Measurements from ENCODE around the gene LRP1.

LRP1 gene

DNA sequence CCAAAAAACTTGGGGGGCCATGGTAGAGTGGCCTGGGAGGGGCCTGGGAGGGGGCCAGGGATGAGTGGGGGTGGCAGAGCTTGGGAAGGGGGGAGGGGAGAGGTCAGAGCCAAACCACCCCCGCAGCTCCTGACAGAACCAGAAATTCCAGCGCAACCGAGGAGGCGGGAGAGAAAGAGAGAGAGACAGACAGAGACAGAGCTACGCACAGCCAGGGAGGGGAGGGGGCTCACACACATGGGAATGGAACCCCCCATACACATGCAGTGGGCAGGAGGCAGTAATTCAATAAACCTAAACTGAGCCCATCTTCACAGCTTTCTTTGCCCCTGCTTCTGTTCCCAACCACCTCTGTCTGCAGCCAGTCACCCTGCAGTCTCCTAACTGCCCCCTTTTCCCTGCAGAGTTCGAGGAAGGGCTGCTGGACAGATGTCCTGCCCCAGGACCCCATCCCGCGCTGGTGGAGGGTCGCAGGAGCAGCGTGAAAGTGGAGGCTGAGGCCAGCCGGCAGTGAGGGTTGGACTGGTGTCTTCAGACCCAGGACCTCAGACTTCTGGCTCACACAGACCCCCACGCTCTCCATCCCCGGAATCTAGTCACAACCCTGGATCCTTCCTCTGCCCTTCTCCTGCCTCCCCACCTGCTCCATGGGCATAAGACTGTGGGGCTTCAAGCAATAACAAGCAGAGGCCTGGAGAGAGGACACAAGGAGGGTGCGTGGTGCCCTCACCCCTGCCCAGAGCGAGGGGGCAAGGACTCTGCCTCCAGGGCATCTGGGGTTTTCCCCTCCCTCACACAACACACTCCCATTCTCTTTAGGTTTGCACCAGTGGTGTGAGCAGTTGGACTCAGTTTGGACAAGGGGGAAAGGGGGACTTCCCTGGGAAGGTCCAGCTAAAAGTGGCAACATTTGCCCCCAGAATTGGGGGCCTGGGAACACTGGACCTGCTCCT lies 33.8 kb upstream of the LRP1 start:
- DNase-seq, result no peak

DNA sequence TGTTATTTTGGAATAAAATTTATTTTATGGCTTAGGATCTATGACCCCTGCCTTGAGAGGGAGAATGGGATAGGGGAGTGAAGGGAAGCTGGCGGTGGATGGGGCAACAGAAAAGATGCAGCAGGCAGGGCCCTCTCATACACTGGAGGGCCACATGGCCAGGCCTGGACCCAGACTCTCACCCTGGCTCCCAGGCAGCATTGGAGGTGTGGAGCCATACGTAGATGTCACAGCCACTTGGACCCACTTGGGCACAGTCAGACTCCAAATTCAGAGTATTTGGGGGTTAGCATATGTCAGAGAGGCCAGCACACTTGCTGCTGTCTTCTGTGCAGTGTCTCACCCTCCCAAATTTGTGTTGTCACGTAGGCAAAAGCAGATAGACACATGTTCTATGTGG lies 32.8 kb upstream of the LRP1 start:
- DNase-seq, result no peak

DNA sequence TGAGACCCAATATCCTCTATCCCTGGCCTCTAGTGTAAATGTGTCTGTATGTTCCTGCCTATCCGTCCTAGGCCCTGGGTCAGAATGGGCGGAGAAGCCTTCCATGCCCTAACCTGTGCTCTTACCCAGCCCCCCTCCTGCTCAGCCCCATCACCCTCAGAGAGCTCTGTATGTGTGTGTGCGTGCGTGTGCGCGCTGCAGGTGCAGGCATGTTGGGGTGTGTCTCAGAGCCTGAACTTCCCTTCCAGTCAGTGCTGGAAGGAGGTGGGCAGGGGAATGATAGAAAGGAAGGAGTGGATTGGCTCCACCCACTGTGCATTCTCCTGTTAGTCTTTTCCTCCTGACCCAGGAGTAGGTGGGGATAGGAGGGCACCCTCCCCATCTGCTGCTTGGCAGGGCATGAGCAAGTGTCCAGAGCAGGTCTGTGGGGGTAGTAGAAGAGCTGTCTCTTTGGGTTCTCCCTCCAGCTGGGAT lies 32.1 kb upstream of the LRP1 start:
- no peak for DNase-seq

DNA sequence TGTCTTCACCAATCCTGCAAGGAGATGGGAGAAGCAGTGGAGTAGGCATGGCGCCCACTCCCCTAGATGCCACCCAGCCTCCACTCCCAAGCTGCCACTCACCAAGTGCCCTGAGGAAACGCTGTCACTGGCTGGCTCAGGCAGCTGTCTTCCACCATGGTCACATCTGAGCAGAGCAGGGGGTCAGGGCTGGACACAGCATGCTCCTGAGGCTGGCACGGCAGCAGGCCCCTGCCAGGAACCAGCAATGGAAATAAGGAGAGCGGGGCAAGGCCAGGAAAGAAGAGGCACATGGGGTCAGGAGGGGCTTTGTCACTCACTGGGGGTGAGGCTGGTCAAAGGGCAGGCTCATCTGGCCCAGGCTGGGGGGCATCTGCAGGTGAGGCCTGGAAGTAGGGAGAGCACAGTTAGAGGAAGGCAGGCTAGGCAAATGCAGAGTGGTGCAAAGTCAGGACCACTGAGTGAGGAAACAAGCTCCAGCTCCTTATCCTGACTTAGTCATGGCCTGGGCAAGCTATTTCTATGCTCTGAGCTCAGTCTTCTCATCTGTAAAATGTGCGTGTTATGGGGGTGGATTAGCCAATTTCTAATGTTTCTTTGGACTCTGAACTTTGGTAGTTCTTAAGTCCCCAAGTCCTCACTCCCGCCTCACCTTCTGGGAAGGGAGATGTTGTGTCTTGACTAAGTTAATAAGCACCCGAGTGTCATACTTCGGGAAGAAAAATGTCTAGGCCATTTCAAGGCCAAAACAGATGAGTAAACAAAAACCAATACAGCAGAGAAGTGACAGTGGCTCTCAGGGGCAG lies 31.3 kb upstream of the LRP1 start:
- no peak for DNase-seq

GRCh38 chr12:57097554-57097835 lies 30.8 kb upstream of the LRP1 start:
- no peak for DNase-seq

- DNase-seq, result no peak
These were observed 29.7 kb upstream of the LRP1 start for GRCh38 chr12:57098546-57098945.

- DNase-seq, result no peak
These were observed 29.1 kb upstream of the LRP1 start for GRCh38 chr12:57099047-57099714.

DNA sequence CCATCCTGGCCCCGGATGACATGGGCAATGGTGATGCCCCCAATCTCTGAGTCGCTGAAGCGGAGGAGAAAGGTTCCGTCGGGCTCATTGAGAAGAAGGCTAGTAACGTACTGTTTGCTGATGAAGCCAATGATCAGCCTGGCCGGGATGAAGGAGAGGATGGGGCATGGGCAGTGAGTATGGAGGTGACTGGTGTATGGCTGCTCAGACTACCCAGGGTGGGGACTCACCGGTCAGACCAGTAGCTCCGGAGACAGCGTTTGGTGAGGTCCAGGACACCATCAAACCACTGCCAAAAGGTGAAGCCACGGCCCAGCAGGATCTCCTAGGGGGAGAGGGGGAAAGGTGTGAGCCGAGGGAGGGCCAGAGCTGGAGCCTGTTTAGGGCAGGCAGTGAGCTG lies 28.5 kb upstream of the LRP1 start:
- DNase-seq, result no peak

DNA sequence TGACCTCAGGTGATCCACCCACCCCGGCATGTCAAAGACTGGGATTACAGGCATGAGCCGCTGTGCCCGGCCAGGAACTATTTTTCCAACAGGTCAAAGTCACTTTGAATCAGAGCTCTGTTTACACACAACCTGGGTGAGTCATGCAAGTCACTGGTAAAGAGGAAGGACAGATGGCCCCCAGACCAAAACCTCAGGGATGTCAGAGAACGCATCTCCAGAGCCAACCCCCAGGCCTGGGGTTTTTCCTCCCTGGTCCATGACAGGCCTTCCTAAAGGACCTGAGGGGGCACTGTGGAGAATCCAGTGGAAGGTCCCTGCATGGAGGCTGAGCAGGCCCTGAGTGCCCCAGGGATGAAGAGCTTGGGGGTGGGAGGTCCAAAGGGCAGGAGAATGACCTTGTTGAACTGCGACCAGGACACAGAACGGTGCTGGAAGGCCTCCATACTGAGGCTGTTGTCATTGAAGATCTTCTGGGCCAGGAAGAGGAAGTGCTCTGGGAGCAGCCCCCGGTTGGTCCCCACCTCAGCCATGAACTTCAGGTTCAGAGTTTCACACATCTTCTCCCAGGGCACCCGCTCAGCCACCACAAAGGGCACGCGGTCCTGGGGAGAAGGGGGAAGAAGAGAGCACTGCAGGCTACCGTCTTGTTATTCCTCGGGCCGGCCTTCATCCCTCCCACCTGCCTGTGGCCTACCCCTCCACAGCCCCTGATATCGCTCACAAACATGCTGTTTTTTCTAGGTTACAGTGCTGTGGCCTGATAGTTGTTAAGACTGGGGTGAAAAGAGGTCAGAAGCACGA lies 26.2 kb upstream of the LRP1 start:
- DNase-seq, result no peak

DNA sequence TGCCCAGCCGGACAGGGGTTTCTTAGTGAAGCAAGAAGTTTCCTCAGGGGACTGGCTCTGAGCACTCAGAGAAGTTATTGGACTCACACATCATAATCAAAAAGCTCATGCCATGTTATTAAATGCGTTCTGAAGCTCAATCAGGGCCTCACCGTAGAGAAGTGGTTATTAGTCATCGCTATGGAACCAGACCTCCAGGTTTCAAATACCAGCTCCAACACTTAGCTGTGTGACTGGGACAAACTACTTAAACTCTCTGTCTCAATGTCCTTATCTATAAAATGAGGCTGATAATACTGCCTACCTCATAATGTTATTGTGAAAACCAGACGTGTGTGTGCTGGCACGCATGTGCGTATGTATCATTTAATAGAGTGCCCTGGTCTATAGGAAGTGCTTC lies 24.4 kb upstream of the LRP1 start:
- no peak for DNase-seq

DNA sequence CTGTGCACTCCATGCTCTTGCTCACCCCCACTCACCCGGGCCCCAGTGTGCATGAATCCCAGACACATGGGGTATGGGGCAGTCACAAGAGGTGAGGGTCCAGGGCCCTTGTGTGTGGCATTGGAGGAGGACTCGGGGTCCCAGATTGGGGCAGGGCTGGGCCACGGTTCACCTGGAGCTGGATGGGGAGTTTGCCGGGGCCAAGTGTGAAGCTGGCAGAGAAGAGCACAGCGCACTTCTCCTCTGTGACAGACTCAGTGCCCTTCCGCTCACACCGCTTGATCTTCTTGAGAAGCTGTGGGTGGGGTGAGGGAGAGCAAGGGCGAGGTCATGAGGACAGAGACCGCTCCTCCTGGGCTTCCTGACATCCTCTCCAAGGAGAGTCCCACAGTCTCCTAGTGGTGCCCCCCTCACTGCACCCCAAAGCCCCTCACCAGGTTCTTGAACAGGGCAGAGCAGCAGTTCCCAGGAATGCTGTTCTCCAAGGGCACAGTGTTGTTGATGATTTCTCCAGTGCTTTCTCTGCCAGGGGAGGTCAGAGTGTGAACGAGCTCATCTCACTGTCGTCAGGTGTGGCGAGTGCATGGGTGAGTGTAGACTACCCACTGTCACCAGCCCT lies 23.9 kb upstream of the LRP1 start:
- DNase-seq, result no peak

- no peak for DNase-seq
These were observed 23.1 kb upstream of the LRP1 start for GRCh38 chr12:57105011-57105753.

DNA sequence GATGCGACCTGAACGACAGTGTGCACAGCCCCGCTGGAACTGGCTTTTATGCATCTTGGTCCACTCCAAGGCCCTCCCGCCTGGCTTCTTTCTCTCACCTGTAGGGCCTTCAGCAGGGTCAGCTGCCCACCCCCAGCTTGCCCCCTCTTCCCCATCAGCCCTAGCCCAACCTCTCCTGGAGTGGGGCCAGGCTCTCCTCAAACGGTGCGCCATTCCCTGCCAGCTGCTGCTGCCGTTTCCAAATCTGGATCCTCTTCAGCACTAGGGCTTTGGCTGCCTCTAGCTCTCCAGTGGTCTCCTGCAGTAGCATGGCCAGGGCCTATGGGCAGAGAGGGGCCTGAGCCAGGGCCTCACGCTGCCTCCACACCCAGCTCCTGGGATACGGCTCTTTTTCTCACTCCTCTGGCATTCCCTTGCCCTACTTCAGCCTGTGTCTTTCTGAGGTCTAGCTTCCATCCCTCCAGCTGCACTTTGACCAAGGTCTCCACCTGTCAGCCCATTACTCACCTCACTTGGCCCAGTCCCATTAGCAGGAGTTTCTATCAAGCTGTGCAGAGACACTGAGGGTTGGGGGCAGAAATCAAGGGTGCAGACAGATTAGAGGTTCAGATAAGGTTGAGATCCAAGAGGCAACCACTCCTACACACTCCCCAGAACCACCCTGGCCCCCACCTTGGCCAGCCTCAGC lies 22.1 kb upstream of the LRP1 start:
- DNase-seq, result no peak

- DNase-seq, result no peak
These were observed 20.7 kb upstream of the LRP1 start for GRCh38 chr12:57107456-57108155.

GRCh38 chr12:57109207-57110103 lies 18.8 kb upstream of the LRP1 start:
- DNase-seq, result no peak

GRCh38 chr12:57110104-57111030 lies 17.9 kb upstream of the LRP1 start:
- peak; percentile 57 for DNase-seq

DNA sequence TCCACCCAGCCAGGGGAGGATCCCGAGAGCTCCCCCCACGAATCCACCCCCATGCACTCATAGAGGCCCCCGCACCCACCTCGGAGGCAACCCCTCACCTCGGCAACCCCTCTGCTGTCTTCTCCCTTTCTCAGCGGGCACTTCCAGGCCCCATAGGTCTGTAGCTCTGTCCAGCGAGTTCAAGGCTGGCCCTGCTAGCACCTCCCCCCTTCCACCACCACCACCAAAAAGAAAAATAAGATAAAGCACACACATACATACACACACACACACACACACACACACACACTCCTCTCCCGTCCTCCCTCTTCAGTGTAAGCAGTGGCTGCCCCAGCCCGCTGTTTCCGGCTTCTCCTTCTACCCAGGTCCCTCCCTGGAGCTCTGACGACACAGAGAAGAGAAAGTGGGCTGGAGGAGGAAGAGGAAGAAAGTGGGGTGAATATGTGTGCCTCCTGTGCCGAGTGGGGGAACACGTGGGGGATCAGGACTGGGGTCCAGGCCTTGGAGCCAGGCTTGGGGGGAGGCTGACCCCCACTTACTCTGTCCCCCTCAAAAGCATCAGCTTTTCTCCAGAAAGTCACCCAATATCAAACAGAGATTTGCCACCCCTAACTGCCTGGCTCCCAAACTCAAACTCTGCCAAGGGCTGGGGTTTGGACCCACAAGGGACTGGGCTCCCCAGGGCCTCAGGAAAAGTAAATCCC lies 17.1 kb upstream of the LRP1 start, which contains the start of gene STAT6:
Gene STAT6 (minus strand): TSS at position 332 of the 704 bp plus-strand sequence. CDS start 3,084 bp downstream, outside the sequence.
- peak; percentile 88 for DNase-seq
